ENCODE measurements around the gene NXPH3.

The NXPH3 gene

DNA sequence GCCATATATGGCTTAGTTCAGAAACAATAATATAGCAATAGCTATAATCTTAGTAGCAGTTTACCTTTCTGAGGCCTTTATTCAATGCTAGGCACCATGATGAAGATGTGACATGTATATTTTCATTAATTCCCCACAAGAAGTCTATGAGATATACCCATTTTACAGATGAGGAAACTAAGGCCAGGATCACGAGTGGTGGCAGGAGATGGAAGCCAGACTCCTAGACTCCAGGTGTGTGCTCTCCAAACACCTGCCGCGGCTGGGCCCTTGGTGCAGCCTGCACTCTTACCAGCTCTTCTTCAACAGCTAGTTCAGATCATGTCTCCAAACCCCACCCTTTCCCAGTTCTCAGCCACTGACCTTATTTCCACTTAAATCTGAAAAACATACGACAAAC, 15.2 kb downstream of the NXPH3 start:
- DNase-seq (ENCODE audit: low read depth in 1 of 2, low spot score in 1 of 2): no peak

DNA sequence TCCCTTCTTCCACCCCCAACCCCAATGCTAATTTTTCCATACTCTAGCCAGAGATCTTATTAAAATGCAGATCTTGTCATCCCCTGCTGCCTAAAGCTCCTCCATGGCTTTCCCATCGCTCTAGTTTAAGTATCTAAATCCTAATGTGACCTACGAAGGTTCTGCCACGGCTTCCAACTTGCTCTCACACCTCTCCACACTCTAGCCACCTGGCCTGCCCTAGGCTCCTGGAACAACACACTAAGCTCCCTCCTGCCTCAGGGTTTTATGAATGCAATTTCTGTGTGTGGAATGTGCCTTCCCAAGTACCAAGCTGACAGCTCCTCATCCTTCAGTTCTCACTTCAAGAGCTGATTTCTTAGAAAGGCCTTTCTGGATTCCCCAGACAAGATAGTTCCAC, 16.6 kb downstream of the NXPH3 start:
- DNase-seq (ENCODE audit: low read depth in 1 of 2, low spot score in 1 of 2): no peak

- DNase-seq (ENCODE audit: low read depth in 1 of 2, low spot score in 1 of 2): no peak
These were observed 19.7 kb downstream of the NXPH3 start for GRCh38 chr17:49595328-49595727.

DNA sequence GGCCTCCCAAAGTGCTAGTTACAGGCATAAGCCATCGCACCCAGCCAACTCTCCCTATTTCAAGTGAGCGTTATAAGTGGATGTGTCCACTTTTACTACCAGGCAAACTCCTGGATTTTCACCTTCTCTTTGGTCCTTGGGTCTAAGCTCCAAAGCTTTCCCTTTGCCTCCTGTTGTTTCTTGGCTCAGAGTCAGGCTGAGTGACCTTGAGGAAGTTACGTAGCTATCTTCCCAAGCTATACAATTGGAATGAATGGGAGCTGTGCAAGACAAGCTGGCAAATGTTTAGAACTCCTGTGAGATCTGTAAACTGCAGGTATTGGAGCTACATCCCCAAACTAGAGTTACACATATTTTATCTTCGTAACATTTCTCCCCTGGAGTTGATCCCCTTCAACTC, 20.3 kb downstream of the NXPH3 start:
- no peak for DNase-seq (ENCODE audit: low read depth in 1 of 2, low spot score in 1 of 2)

GRCh38 chr17:49596613-49597244, 21.1 kb downstream of the NXPH3 start:
- DNase-seq (ENCODE audit: low read depth in 1 of 2, low spot score in 1 of 2): no peak

- DNase-seq (ENCODE audit: low read depth in 1 of 2, low spot score in 1 of 2): no peak
These were observed 21.8 kb downstream of the NXPH3 start for GRCh38 chr17:49597436-49597835.

DNA sequence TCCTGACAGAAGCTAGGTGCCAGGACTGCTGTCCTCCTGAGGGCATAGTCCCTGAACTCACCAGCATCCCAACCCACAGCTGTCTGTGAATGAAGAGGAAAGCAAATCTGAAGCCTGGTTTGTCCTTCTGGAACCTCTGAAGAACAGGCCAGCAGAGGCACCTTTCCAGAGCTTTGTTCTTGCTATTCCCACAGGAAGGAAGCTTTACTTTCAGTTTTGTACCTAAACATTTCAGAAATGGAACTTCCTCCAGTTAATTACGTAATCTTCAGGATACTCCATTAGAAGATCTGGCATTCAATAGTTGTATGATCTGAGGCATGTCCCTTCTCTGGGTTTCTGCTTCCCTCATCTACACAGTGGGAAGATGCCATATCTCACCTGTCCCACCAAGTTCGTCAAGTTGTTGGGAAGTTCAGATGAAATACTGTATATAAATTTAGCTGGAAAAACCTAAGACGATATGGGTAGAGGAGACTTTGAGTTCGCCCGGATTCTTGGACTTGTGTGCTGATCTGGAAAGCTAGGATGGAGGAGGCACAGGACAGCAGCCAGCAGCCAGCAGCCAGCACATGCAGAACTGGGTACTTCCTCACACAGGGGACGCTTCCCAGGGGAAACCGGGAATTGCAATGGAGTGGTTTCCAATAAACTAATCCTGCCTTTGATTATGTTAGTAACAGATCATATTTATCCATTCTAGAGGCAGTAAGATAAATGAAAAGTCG, 22.4 kb downstream of the NXPH3 start:
- no peak for DNase-seq (ENCODE audit: low read depth in 1 of 2, low spot score in 1 of 2)

DNA sequence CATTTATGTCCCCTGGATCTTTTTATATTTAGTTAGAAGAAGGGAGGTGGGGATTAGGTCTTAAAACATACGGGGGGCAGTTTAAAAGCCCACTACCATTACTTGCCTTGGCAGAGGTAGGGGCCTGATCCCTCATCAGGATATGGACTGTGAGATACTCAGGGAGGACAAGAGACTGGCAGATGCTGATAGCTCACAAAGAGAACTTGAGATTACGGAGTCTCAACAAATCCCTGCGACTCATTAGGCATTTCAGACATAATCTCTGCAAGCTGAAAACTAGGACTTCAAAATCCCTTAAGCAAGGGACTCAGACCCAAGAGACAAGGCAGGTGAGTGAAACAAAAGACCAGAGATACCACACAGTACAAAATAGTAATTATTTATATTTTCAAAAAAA, 23.2 kb downstream of the NXPH3 start:
- DNase-seq (ENCODE audit: low read depth in 1 of 2, low spot score in 1 of 2): no peak

DNA sequence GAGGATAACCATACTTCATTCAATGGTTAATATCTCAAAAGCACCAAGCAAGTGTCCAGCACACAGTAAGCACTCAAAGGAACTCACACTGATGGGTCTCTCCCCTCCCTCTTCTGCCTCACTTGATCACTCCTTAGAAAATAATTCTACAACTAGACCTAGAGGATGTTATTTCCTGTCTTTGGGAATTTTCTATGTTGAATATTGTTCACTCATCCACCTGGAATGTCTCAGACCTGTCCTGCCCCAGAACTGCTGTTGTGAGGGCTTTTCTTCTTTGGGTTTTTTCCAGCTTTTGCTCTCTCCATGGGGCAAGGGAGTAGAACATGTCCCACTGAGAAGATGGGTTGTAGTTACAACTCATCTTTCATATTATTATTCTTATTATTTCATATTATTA, 25.3 kb downstream of the NXPH3 start:
- no peak for DNase-seq (ENCODE audit: low read depth in 1 of 2, low spot score in 1 of 2)

DNA sequence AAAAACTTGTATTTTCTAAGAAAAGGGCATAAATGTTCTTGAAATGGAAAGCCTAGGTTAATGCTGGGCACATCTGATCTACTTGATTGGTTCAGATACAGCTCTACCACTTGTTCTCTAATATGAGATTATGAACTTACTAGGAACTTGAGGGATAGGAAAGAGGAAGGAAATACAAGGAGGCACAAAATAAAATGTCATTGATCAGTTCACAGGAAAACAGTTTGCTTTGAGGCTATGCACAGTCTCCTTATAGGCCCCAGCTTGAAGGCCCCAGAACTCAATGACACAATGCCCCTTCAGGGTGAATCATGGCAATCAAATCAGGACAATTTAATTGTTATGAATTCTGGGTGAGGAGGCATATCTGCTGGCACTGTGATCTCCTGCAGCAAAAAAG, 27.1 kb downstream of the NXPH3 start:
- DNase-seq (ENCODE audit: low read depth in 1 of 2, low spot score in 1 of 2): no peak

GRCh38 chr17:49603238-49603637, 27.6 kb downstream of the NXPH3 start:
- no peak for DNase-seq (ENCODE audit: low read depth in 1 of 2, low spot score in 1 of 2)

GRCh38 chr17:49603720-49604119, 28.0 kb downstream of the NXPH3 start:
- DNase-seq (ENCODE audit: low read depth in 1 of 2, low spot score in 1 of 2): no peak

DNA sequence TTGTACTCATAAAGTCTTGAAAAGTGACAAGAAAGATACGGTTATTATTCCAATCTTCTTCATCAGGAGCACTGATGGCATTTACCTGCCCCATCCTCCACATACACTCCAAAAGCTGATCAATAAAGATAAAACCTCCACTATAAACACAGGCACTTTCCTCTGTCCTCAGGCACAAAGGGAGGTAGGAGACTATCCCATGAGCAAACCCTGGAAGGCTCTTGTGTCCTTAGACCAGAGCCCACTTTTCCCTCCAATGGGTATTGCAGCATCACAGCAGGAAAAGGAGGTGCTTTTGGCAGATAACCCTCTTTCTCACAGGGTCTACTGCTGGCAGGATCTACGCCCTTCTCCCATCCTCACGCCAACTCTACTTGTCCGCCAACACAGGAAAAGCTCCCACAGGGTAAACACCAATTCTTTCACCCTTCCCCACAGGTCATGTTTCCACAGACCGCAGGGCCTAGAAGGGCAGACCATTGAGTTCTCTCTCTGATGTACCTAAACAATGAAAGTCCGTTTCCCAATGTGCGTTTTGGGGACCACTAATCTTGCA, 28.7 kb downstream of the NXPH3 start:
- no peak for DNase-seq (ENCODE audit: low read depth in 1 of 2, low spot score in 1 of 2)

GRCh38 chr17:49610883-49611584, 35.4 kb downstream of the NXPH3 start:
- no peak for DNase-seq (ENCODE audit: low read depth in 1 of 2, low spot score in 1 of 2)

GRCh38 chr17:49612726-49613125, 37.1 kb downstream of the NXPH3 start:
- DNase-seq (ENCODE audit: low read depth in 1 of 2, low spot score in 1 of 2): no peak

DNA sequence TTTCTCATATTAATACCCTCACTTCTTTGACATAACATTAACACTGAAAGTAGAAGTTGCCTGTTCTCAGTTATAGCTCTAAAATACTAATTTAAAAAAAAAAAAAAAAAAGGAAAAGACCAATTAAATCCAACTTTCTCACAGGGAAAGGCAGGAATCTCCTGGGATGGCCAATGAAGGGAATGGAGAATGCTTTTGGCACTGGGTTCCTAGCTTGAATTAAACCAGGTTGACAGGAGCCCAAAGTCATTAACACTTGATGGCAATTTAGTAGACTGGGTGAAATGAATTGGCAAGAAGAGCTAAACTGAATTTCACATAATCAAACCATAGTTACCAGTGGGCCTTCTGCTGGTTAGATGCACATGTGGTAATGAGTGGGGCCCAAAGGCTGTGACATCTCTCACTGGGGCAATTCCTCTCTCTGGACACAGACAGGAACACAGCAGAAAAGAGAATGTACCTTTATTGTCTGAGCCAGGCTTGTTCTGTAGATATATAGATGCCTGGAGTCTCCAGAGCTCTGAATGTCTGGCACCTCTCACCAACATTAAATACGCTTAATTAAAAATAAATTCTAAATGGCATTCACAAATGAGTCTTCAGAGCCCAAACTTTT, 37.6 kb downstream of the NXPH3 start:
- no peak for DNase-seq (ENCODE audit: low read depth in 1 of 2, low spot score in 1 of 2)

- no peak for DNase-seq (ENCODE audit: low read depth in 1 of 2, low spot score in 1 of 2)
These were observed 40.4 kb downstream of the NXPH3 start for GRCh38 chr17:49616086-49616485.

GRCh38 chr17:49616601-49617131, 41.0 kb downstream of the NXPH3 start:
- DNase-seq (ENCODE audit: low read depth in 1 of 2, low spot score in 1 of 2): no peak

DNA sequence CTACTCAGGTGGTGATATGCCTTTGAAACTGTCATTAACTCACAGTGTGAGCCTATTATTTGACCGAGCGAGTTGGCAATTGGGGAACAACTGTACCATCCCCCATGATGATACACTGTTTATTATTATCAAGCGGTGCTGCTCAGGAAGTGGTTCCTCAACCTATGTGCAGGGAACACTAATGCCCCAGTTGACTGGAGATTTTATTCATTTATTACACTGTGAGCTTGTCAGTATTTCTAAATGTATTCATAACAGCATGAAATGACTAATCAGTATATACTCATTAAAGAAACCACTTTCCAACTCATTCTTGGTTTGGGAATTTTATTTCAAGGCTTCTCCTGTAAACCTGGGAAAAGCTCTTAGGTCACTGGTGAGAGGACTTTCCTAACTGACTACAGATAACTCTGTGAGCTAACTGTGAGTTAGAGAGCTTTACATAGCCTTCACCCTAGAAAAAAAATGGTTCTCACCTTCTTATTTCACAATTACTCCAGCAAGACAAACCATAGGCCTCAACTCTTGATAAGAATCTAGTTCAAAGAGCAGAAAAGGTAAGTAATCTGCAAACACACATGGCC, 42.4 kb downstream of the NXPH3 start:
- DNase-seq (ENCODE audit: low read depth in 1 of 2, low spot score in 1 of 2): no peak

- DNase-seq (ENCODE audit: low read depth in 1 of 2, low spot score in 1 of 2): no peak
These were observed 45.7 kb downstream of the NXPH3 start for GRCh38 chr17:49621420-49621819.

DNA sequence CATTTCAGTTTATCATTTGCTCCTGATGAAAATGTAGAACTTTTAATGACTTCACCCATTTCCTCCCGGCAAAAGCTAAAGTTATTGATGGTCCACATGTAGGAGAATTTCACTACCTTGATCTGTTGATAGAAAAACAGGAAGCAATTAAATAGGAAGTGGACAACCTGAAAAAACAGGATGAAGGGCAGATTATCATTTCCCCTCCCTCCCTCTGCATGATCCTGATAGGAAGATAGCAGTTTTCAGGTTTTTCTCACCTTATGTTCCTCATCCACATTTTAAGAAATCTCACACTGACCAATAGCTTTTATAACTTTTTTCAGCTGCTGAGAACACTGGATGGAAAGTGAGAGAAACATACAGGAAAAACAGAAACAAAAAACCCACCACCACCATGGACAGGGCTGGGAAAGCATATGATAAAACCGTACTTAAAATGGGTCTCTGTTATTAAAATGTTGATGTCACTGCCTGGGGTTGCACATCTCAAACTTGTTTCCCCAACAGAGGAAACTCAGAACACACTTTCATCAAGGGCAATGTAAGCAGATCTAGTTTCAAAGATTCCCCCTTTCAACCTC, 46.4 kb downstream of the NXPH3 start:
- DNase-seq (ENCODE audit: low read depth in 1 of 2, low spot score in 1 of 2): no peak

Measured in stimulated activated CD4-positive, alpha-beta T cell treated with anti-CD3 and anti-CD28 coated beads, Interleukin-15, amount 100 ng/mL, for 1 hour (primary cell).